Astrocyte (in vitro differentiated cells and primary cell): ENCODE data around the gene CTDSPL. TPM values are rescaled to one million over a fixed set of nuclear protein-coding genes. Genes with fewer than 3 reads are reported as not detected.

ENCODE experiments used
- DNase-seq: peaks from one replicate; pipeline ENCODE4 v3.0.0-alpha.2; 2010; ENCODE audit warnings: low read depth
- FAIRE-seq: peaks from 2 replicates; lab custom pipeline; 2011; peaks lifted over from hg19 to GRCh38; lab: Jason Lieb, UNC
- H2AFZ ChIP-seq: 2 replicates; pipeline ENCODE4 v1.6.0; 2012; ENCODE audit warnings: low read depth, low read length, inconsistent platforms
- H3K27ac ChIP-seq: 2 replicates; pipeline ENCODE4 v1.5.1; 2011; ENCODE audit warnings: low read depth, low read length, inconsistent platforms
- H3K27me3 ChIP-seq: 2 replicates; pipeline ENCODE4 v1.6.0; 2011; ENCODE audit warnings: low read length, inconsistent platforms; ENCODE audit not compliant: insufficient read depth
- H3K36me3 ChIP-seq: 2 replicates; pipeline ENCODE4 v1.5.1; 2011; ENCODE audit warnings: low read length, inconsistent platforms; ENCODE audit not compliant: insufficient read depth
- H3K4me1 ChIP-seq: 2 replicates; pipeline ENCODE4 v1.5.1; 2011; ENCODE audit warnings: low read length, inconsistent platforms; ENCODE audit not compliant: insufficient read depth
- H3K4me2 ChIP-seq: 2 replicates; pipeline ENCODE4 v1.6.0; 2012; ENCODE audit warnings: low read length, inconsistent platforms
- H3K4me3 ChIP-seq: 2 replicates; pipeline ENCODE4 v1.5.1; 2011; ENCODE audit warnings: low read depth, mild to moderate bottlenecking, low read length, inconsistent platforms; ENCODE audit not compliant: insufficient read depth
- H3K79me2 ChIP-seq: 2 replicates; pipeline ENCODE4 v1.6.0; 2012; ENCODE audit warnings: mild to moderate bottlenecking, low read length, inconsistent platforms; ENCODE audit not compliant: insufficient read depth
- H3K9ac ChIP-seq: 2 replicates; pipeline ENCODE4 v1.6.0; 2012; ENCODE audit warnings: mild to moderate bottlenecking, low read length, inconsistent platforms
- H3K9me3 ChIP-seq: 2 replicates; pipeline ENCODE4 v1.5.1; 2012; ENCODE audit warnings: low read depth, mild to moderate bottlenecking, low read length, inconsistent platforms; ENCODE audit not compliant: insufficient read depth
- H4K20me1 ChIP-seq: 2 replicates; pipeline ENCODE4 v1.6.0; 2012; ENCODE audit warnings: low read length, inconsistent platforms; ENCODE audit not compliant: insufficient read depth
- H3K27ac Mint-ChIP-seq: one replicate; pipeline ENCODE4 v1.8.0; 2021; ENCODE audit warnings: mild to moderate bottlenecking, mixed read lengths; ENCODE audit not compliant: unreplicated experiment
- H3K27me3 Mint-ChIP-seq: one replicate; pipeline ENCODE4 v1.8.0; 2021; ENCODE audit warnings: low read depth, mixed read lengths; ENCODE audit not compliant: unreplicated experiment
- H3K36me3 Mint-ChIP-seq: one replicate; pipeline ENCODE4 v1.8.0; 2021; ENCODE audit warnings: low read depth, mixed read lengths; ENCODE audit not compliant: unreplicated experiment
- H3K4me1 Mint-ChIP-seq: one replicate; pipeline ENCODE4 v1.8.0; 2021; ENCODE audit warnings: low read depth, mixed read lengths; ENCODE audit not compliant: unreplicated experiment
- H3K4me3 Mint-ChIP-seq: one replicate; pipeline ENCODE4 v1.8.0; 2021; ENCODE audit warnings: mild to moderate bottlenecking, moderate library complexity, mixed read lengths; ENCODE audit not compliant: unreplicated experiment
- H3K9me3 Mint-ChIP-seq: one replicate; pipeline ENCODE4 v1.8.0; 2021; ENCODE audit warnings: mild to moderate bottlenecking, mixed read lengths; ENCODE audit not compliant: unreplicated experiment
- EZH2 ChIP-seq: IDR thresholded peaks from 2 replicates; pipeline ENCODE4 v1.6.1; 2012; ENCODE audit warnings: mild to moderate bottlenecking, low read length, inconsistent platforms; ENCODE audit not compliant: insufficient read depth
- total RNA-seq: library from RNA; stranded (reverse); gene quantifications from 2 replicates; pipeline ENCODE4 v1.2.1, GENCODE V29; 2021
- TF ChIP-seq, protein P1 (sequence below): IDR thresholded peaks from 2 replicates; pipeline ENCODE4 v1.5.1; 2011; ENCODE audit warnings: low read depth, mild to moderate bottlenecking, inconsistent platforms, low read length, moderate library complexity; ENCODE audit not compliant: insufficient read depth

Gene CTDSPL
- total RNA-seq, 1 donor from 2014 or later, result 37.9 TPM

GRCh38 chr3:37930495-37930894, 68.8 kb downstream of the CTDSPL start:
- Mint-ChIP-seq H3K36me3 (no peaks in the 10 kb centered on the region), H3K27ac (no peak overlapping the region), H3K4me1 (peaks cover 24% of the 10 kb centered on the region), H3K9me3 (peaks cover 5% of the 10 kb centered on the region), H3K27me3 (no peaks in the 10 kb centered on the region), H3K4me3 (no peak overlapping the region)
- Histone ChIP-seq H3K9ac (no peak overlapping the region), H3K9me3 (no peaks in the 10 kb centered on the region), H4K20me1 (peaks cover 7% of the 10 kb centered on the region), H3K27ac (no peak overlapping the region), H3K4me1 (peaks cover 3% of the 10 kb centered on the region), H3K36me3 (no peaks in the 10 kb centered on the region), H3K4me3 (no peak overlapping the region), H3K27me3 (no peaks in the 10 kb centered on the region), H3K79me2 (no peaks in the 10 kb centered on the region), H3K4me2 (no peak overlapping the region), H2AFZ (no peak overlapping the region)
- FAIRE-seq, result no peak
- TF ChIP-seq EZH2, result no peak
- TF ChIP-seq, protein P1, sequence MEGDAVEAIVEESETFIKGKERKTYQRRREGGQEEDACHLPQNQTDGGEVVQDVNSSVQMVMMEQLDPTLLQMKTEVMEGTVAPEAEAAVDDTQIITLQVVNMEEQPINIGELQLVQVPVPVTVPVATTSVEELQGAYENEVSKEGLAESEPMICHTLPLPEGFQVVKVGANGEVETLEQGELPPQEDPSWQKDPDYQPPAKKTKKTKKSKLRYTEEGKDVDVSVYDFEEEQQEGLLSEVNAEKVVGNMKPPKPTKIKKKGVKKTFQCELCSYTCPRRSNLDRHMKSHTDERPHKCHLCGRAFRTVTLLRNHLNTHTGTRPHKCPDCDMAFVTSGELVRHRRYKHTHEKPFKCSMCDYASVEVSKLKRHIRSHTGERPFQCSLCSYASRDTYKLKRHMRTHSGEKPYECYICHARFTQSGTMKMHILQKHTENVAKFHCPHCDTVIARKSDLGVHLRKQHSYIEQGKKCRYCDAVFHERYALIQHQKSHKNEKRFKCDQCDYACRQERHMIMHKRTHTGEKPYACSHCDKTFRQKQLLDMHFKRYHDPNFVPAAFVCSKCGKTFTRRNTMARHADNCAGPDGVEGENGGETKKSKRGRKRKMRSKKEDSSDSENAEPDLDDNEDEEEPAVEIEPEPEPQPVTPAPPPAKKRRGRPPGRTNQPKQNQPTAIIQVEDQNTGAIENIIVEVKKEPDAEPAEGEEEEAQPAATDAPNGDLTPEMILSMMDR, result no peak
- no peak for DNase-seq

DNA sequence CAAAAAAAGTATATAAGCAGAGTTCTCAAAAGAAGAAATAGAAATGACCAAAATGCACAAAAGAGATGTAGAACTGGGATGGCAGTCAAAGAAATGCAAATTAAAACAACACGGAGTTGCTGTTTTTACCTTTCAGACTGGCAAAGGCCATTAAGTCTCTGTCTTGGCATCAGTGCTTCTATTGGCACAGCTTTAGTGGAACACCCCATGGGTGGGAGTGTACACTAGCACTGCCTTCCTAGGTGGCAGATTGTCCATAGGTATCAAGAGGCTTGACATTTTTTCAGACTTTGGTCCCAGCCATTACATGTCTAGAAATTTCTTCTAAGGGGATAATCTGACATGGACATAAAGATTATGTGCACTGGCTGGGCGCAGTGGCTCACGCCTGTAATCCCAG, 70.8 kb downstream of the CTDSPL start:
- H3K4me1 Mint-ChIP-seq, result peaks cover 34% of the 10 kb centered on the region
- Histone ChIP-seq H2AFZ (no peak overlapping the region), H3K79me2 (no peaks in the 10 kb centered on the region), H3K4me2 (no peak overlapping the region), H3K27me3 (no peaks in the 10 kb centered on the region), H3K36me3 (no peaks in the 10 kb centered on the region), H3K27ac (no peak overlapping the region), H3K4me3 (no peak overlapping the region), H3K9ac (no peak overlapping the region), H3K4me1 (peaks cover 20% of the 10 kb centered on the region), H3K9me3 (no peaks in the 10 kb centered on the region), H4K20me1 (peaks cover 3% of the 10 kb centered on the region)
- DNase-seq (no peak), FAIRE-seq (no peak)
- no peaks in the 10 kb centered on the region for H3K36me3 Mint-ChIP-seq
- TF ChIP-seq EZH2, result no peak
- TF ChIP-seq, protein P1, result no peak
- H3K4me3 Mint-ChIP-seq, result no peak overlapping the region
- no peaks in the 10 kb centered on the region for H3K27me3 Mint-ChIP-seq
- peaks cover 5% of the 10 kb centered on the region for H3K9me3 Mint-ChIP-seq
- no peak overlapping the region for H3K27ac Mint-ChIP-seq

DNA sequence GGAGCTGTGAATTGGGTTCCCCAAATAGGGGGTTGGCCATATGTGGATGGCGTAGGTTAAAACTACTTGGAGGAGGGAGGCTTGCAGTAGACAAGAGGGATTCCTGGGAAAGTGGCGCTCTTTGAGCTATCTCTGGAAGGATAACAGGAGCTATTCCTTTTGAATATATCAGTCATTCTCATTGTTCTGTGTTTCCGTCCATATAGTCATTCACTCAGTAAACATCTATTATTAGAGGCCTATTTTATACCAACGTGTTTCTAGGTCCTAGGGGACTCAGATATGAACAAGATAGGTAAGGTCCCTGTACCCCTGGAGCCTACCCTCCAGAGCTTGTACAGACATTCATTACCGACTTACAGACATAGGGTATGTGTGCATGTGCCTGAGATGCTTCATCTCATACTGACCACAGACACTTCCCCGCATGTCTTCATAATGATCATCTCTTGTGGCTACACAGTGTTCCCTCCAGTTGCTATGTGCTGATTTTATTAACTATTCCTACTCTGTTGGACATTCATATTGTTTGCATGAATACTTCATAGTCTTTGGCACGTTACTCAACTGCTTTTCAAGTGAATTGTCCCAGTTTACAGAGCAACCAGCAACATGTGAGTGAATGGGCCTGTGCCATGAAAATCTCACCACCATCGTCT, 73.1 kb downstream of the CTDSPL start:
- H3K79me2 ChIP-seq, result no peaks in the 10 kb centered on the region

More for the DNA sequence above, 73.1 kb downstream of the CTDSPL start:
- peaks cover 46% of the 10 kb centered on the region for H3K4me1 Mint-ChIP-seq
- H3K9me3 ChIP-seq, result no peaks in the 10 kb centered on the region
- no peak overlapping the region for H3K27ac ChIP-seq
- FAIRE-seq (no peak), DNase-seq (peak; percentile 31)
- peaks cover 9% of the 10 kb centered on the region for H4K20me1 ChIP-seq
- H3K36me3 Mint-ChIP-seq, result no peaks in the 10 kb centered on the region
- no peaks in the 10 kb centered on the region for H3K27me3 ChIP-seq
- H3K27ac Mint-ChIP-seq, result peak overlapping the region; percentile 89
- H3K36me3 ChIP-seq, result no peaks in the 10 kb centered on the region
- H3K4me2 ChIP-seq, result no peak overlapping the region
- no peak overlapping the region for H3K4me3 Mint-ChIP-seq
- peaks cover 24% of the 10 kb centered on the region for H3K4me1 ChIP-seq
- TF ChIP-seq EZH2, result no peak
- TF ChIP-seq, protein P1, result no peak
- H3K9ac ChIP-seq, result no peak overlapping the region
- H3K4me3 ChIP-seq, result no peak overlapping the region
- no peaks in the 10 kb centered on the region for H3K9me3 Mint-ChIP-seq
- no peak overlapping the region for H2AFZ ChIP-seq
- H3K27me3 Mint-ChIP-seq, result no peaks in the 10 kb centered on the region
